Thyroid gland (tissue), 4 donors: Measurements from ENCODE around the gene PLCB3. TPM values are rescaled to one million over a fixed set of nuclear protein-coding genes. Genes with fewer than 3 reads are reported as not detected.

ENCODE experiments used
- DNase-seq, 2 donors: peaks; one replicate each; pipeline ENCODE4 v3.0.0-alpha.2; 2019
- H3K27ac ChIP-seq, 3 donors: fragments of 200-600 bp; sonication (generic); 1 replicate in 2 of 3; 2 replicates in 1 of 3; pipeline ENCODE4 v1.5.1; 2016 to 2019; ENCODE audit warnings: mild to moderate bottlenecking in 1 of 3, moderate library complexity in 1 of 3
- H3K27me3 ChIP-seq: fragments of 200-600 bp; sonication (generic); one replicate; pipeline ENCODE4 v1.5.1; 2019
- H3K36me3 ChIP-seq, 2 donors: fragments of 200-600 bp; sonication (generic); one replicate each; pipeline ENCODE4 v1.5.1; 2016 to 2019
- H3K4me1 ChIP-seq, 2 donors: fragments of 200-600 bp; sonication (generic); one replicate each; pipeline ENCODE4 v1.5.1; 2017 to 2019
- H3K4me3 ChIP-seq, 3 donors: fragments of 200-600 bp; sonication (generic); replicated peaks in 1 of 3; 1 replicate in 2 of 3; 2 replicates in 1 of 3; pipeline ENCODE4 v1.5.1; 2016; ENCODE audit warnings: mild to moderate bottlenecking in 1 of 3
- H3K9me3 ChIP-seq: fragments of 200-600 bp; sonication (generic); one replicate; pipeline ENCODE4 v1.5.1; 2017
- POLR2A ChIP-seq, 2 donors: fragments of 450-650 bp; IDR thresholded peaks; one replicate each; pipeline ENCODE4 v1.6.1; 2017; ENCODE audit warnings: antibody characterized with exemption in 2 of 2, mild to moderate bottlenecking in 2 of 2, moderate library complexity in 1 of 2
- WGBS, 2 donors: methylation state at CpG; one replicate each; pipeline ENCODE4 v1.1.5; 2017; 5-methylcytosine and 5-hydroxymethylcytosine counted together
- intact Hi-C: fragments of 100-400 bp; cut with DNase I; formaldehyde crosslinking; loops from one replicate; pipeline ENCODE4 v1.15.1; 2023
- total RNA-seq, 4 donors: library from RNA; depleted of rRNA; stranded (reverse); fragments of >200 nt; gene quantifications; one replicate each; pipeline ENCODE4 v1.2.3, GENCODE V29; 2016
- TF ChIP-seq, protein P1 (sequence below), 6 experiments: fragments of 200-600 bp in 3 of 6; fragments of 450-650 bp in 3 of 6; sonication (generic) in 3 of 6; IDR thresholded peaks; one replicate each; pipeline ENCODE4 v1.5.1; 2016 to 2019; ENCODE audit warnings: antibody characterized with exemption in 6 of 6, mild to moderate bottlenecking in 2 of 6, inconsistent platforms in 1 of 6, moderate library complexity in 1 of 6

Gene PLCB3
- total RNA-seq, 4 donors from 2014 or later: 18.8 to 39.2 (median 23.5) TPM

DNA sequence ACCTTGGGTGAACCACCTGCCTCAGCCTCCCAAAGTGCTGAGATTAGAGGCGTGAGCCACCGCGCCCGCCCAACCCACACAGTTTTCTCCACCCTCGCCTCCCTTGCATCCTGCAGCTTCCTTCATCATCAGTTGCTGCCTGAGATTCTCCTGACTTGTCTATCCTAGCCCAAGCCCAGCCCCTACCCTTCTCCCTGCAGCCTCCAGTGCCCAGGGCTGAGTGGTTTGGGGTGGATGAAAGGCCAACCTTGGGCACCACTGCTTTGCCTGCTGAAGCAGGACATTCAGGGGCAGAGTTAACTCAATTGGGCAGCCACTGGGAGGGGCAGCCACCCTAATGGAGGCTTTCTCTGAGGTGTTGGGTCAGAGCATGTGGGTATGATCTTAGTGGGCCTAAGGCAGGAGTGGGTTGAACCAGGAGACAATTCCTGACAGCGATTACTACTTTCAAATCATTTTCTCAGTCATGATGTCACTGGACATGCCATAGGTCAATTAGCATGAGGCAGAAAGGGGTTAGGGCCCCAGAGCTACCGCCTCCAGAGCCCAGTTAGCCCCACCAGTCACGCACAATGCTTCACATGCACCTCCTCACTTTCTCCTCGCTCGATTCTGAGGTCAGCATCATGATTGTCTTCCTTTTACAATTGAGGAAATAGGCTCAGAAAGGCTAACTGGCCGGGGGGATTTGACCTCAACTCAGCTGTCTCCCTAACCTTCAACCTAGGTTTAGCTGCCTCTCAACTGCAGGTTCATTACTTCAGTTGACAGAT, 11.5 kb upstream of the PLCB3 start:
- Histone ChIP-seq H3K9me3 (no peaks in the 10 kb centered on the region), H3K4me3 (peak overlapping the region in 1 of 3 donors; percentile 45), H3K27ac (peak overlapping the region; percentile 95 to 99 (median 98)), H3K36me3 (peaks cover 10 to 12% of the 10 kb centered on the region in 2 donors), H3K4me1 (peaks cover 32 to 36% of the 10 kb centered on the region in 2 donors), H3K27me3 (no peaks in the 10 kb centered on the region)
- intact Hi-C loops: no loop called here
- no peak for DNase-seq
- WGBS, 2 donors: 86 to 90% methylated on average over 10 to 11 of the region's 11 CpGs
- TF ChIP-seq POLR2A (IDR thresholded peaks at IDR 0.05): no peak
- TF ChIP-seq, protein P1, sequence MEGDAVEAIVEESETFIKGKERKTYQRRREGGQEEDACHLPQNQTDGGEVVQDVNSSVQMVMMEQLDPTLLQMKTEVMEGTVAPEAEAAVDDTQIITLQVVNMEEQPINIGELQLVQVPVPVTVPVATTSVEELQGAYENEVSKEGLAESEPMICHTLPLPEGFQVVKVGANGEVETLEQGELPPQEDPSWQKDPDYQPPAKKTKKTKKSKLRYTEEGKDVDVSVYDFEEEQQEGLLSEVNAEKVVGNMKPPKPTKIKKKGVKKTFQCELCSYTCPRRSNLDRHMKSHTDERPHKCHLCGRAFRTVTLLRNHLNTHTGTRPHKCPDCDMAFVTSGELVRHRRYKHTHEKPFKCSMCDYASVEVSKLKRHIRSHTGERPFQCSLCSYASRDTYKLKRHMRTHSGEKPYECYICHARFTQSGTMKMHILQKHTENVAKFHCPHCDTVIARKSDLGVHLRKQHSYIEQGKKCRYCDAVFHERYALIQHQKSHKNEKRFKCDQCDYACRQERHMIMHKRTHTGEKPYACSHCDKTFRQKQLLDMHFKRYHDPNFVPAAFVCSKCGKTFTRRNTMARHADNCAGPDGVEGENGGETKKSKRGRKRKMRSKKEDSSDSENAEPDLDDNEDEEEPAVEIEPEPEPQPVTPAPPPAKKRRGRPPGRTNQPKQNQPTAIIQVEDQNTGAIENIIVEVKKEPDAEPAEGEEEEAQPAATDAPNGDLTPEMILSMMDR (IDR thresholded peaks at IDR 0.05): no peak

DNA sequence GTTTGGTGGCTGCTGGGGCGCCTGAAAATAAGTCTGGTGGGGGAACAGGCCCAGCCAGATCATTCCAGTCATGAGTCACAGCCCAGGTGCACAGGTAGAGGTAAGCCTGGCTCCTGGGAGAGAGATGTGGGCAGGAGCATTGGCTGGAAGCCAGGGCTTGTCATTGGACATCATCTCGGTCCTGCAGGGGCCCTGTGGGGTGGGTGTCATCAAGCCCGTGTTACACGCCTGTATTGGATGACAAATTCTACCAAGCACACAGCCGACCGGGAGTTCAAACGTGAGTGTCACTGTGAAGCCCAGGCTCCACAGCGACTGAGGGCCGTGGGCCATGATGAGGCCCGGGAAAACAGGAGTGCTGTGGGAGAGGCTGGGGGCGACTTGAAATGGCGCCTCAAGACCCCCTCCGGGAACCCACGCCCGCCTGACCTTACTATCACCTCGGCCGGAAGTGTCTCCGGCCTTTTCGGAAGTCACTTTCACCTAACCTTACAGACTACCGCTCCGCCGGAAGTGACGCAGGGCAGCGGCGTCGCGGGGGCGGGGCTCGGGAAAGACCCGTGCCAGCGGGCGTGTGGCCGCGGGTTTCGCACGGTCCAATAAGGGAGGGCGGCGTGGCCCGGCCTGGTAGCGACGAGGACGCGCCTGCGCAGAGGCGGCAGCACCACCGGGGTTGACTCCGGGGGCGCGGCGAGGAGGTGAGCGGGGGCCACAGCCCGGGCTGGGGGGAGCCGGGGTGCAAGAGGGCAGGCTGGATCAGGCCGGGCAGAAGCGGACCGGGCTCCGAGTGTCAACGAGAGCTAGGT, 10.7 kb upstream of the PLCB3 start, which contains the start of gene FKBP2:
Gene FKBP2 (plus strand): TSS at position 661 of the 806 bp plus-strand sequence. CDS start 1,293 bp downstream, outside the sequence.
- TF ChIP-seq, protein P1 (IDR thresholded peaks at IDR 0.05): no peak
- TF ChIP-seq POLR2A (IDR thresholded peaks at IDR 0.05): peak; percentile 68 to 95

DNA sequence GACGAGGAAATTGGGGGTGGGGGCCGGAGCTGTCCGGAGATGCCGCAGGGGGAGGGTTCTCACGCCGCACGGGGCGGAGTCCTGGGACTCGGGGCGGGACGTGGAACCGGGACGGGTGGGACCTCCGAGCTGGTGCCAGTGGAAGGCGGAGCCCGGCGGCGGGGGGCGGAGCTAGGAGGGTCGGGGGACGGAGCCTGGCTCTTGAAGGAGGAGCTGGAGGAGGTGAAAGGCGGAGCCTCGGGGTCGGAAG, 10.2 kb upstream of the PLCB3 start:
- WGBS, 2 donors: 0% methylated on average over 6 to 12 of the region's 24 CpGs
- H3K4me1 ChIP-seq: peaks cover 31 to 36% of the 10 kb centered on the region in 2 donors
- peak overlapping the region; percentile 95 to 99 (median 98) for H3K27ac ChIP-seq
- peak overlapping the region in 2 of 3 donors; percentile 35 to 45 for H3K4me3 ChIP-seq
- TF ChIP-seq, protein P1 (IDR thresholded peaks at IDR 0.05): no peak
- no peak for TF ChIP-seq POLR2A (IDR thresholded peaks at IDR 0.05)
- intact Hi-C loops: no loop called here
- DNase-seq: peak; percentile 99 to 100
- H3K36me3 ChIP-seq: peaks cover 10 to 12% of the 10 kb centered on the region in 2 donors
- no peaks in the 10 kb centered on the region for H3K27me3 ChIP-seq
- H3K9me3 ChIP-seq: no peaks in the 10 kb centered on the region

More for the DNA sequence above, 10.7 kb upstream of the PLCB3 start, which contains the start of gene FKBP2:
- Histone ChIP-seq H3K4me3 (peak within 1 kb of the TSS; percentile 35 to 95 (median 63)), H3K27ac (peak within 1 kb of the TSS; percentile 95 to 99 (median 98)), H3K27me3 (no peaks in the 10 kb centered on the region), H3K4me1 (peaks cover 33 to 36% of the 10 kb centered on the region in 2 donors), H3K36me3 (peaks cover 10 to 12% of the 10 kb centered on the region in 2 donors), H3K9me3 (no peaks in the 10 kb centered on the region)
- 2 to 4% methylated on average over 11 to 22 of the region's 58 CpGs for WGBS, 2 donors
- peak; percentile 98 for DNase-seq
- intact Hi-C loops: no loop called here

DNA sequence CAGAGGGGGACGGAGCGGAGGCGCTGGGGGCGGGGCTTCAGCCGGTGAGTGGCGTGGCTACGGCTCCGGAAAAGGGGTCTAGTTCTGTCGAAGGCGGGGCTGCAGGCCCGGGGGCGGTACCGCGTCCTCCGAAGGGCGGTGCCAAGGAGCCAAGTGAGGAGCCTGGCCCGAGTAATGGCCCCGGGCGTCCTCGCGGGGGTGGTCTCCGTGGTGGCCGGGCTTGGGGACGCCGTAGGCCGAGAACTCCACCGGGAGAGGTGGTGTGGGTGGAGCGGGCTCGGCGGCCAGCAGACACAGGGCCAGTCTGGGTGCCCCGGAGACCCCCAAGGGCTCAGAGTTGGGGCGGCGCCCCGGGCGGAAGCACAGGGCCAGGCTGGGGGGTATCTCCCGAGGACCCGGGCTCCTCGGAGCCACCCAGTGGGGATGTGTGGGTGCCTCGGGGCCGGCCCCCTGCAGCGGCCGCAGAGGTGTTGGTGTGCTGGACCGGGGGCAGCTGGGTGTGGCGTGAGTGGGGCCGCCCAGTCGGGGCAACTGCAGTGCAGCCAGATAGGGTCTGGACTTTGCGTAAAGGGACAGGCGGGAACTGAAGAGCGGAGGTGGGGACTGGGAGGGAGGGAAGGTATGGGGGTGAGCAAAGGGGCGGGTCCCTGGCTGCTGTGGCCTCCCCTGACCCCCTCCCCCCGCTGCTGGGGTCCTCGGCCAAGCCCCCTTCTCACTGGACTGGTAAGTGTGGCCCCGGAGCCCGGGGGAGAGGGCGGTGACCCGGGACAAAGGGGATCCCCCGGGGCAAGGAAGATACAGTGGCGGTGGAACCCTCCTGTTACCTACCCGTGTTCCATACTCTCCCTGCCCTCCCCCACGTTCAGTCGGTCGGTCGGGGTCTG, 9.6 kb upstream of the PLCB3 start:
- Histone ChIP-seq H3K4me1 (peaks cover 31 to 36% of the 10 kb centered on the region in 2 donors), H3K4me3 (peak overlapping the region; percentile 28 to 95 (median 63)), H3K36me3 (peaks cover 10 to 12% of the 10 kb centered on the region in 2 donors), H3K27ac (peak overlapping the region; percentile 78 to 99 (median 95)), H3K27me3 (no peaks in the 10 kb centered on the region), H3K9me3 (no peaks in the 10 kb centered on the region)
- WGBS, 2 donors: 0 to 1% methylated on average over 37 to 44 of the region's 63 CpGs
- intact Hi-C loops: no loop called here
- DNase-seq: peak; percentile 50 to 61
- TF ChIP-seq, protein P1 (IDR thresholded peaks at IDR 0.05): no peak
- TF ChIP-seq POLR2A (IDR thresholded peaks at IDR 0.05): peak in 1 of 2 donors; percentile 7
